Measurements from ENCODE around the gene GREM2. TPM values are rescaled to one million over a fixed set of nuclear protein-coding genes. Genes with fewer than 3 reads are reported as not detected.

Gene GREM2
- total RNA-seq, 4 donors from 2014 or later, result 0.22 to 1.2 (median 0.35) TPM

GRCh38 chr1:240591564-240591963 lies 20.4 kb downstream of the GREM2 start:
- no peak overlapping the region for H3K4me3 ChIP-seq (replicated peaks in 1 of 3)
- no peaks in the 10 kb centered on the region for H3K9me3 ChIP-seq
- DNase-seq, result no peak
- WGBS, 2 donors, result 80 to 82% methylated on average over 3 of the region's 3 CpGs
- intact Hi-C loops (cut with DNase I), result no loop called here
- H3K36me3 ChIP-seq, result no peaks in the 10 kb centered on the region
- TF ChIP-seq CTCF (IDR thresholded peaks at IDR 0.05) (no peak), POLR2A (IDR thresholded peaks at IDR 0.05) (no peak)
- H3K27ac ChIP-seq, result no peak overlapping the region
- no peaks in the 10 kb centered on the region for H3K27me3 ChIP-seq
- no peaks in the 10 kb centered on the region for H3K4me1 ChIP-seq

GRCh38 chr1:240591078-240591477 lies 20.9 kb downstream of the GREM2 start:
- intact Hi-C loops (cut with DNase I), result no loop called here
- Histone ChIP-seq H3K27ac (no peak overlapping the region), H3K4me1 (no peaks in the 10 kb centered on the region), H3K4me3 (replicated peaks in 1 of 3) (no peak overlapping the region), H3K36me3 (no peaks in the 10 kb centered on the region), H3K9me3 (no peaks in the 10 kb centered on the region), H3K27me3 (no peaks in the 10 kb centered on the region)
- 91 to 92% methylated on average over 5 of the region's 5 CpGs for WGBS, 2 donors
- TF ChIP-seq CTCF (IDR thresholded peaks at IDR 0.05) (no peak), POLR2A (IDR thresholded peaks at IDR 0.05) (no peak)
- no peak for DNase-seq

GRCh38 chr1:240589585-240590110 lies 22.3 kb downstream of the GREM2 start:
- intact Hi-C loops (cut with DNase I), result no loop called here
- Histone ChIP-seq H3K36me3 (no peaks in the 10 kb centered on the region), H3K4me1 (no peaks in the 10 kb centered on the region), H3K9me3 (no peaks in the 10 kb centered on the region), H3K27me3 (no peaks in the 10 kb centered on the region), H3K27ac (no peak overlapping the region), H3K4me3 (replicated peaks in 1 of 3) (no peak overlapping the region)
- TF ChIP-seq POLR2A (IDR thresholded peaks at IDR 0.05) (no peak), CTCF (IDR thresholded peaks at IDR 0.05) (no peak)
- no peak for DNase-seq
- 92 to 93% methylated on average over 5 of the region's 5 CpGs for WGBS, 2 donors

- TF ChIP-seq CTCF (IDR thresholded peaks at IDR 0.05) (no peak), POLR2A (IDR thresholded peaks at IDR 0.05) (no peak)
- no peaks in the 10 kb centered on the region for H3K4me1 ChIP-seq
- no peaks in the 10 kb centered on the region for H3K36me3 ChIP-seq
- WGBS, 2 donors, result 67 to 82% methylated on average over 2 of the region's 2 CpGs
- DNase-seq, result no peak
- no peaks in the 10 kb centered on the region for H3K9me3 ChIP-seq
- no peaks in the 10 kb centered on the region for H3K27me3 ChIP-seq
- intact Hi-C loops (cut with DNase I), result no loop called here
- no peak overlapping the region for H3K27ac ChIP-seq
- no peak overlapping the region for H3K4me3 ChIP-seq (replicated peaks in 1 of 3)
Observed at GRCh38 chr1:240586006-240586405, 25.9 kb downstream of the GREM2 start.

GRCh38 chr1:240582953-240583352 lies 29.0 kb downstream of the GREM2 start:
- Histone ChIP-seq H3K9me3 (no peaks in the 10 kb centered on the region), H3K4me3 (replicated peaks in 1 of 3) (no peak overlapping the region), H3K4me1 (no peaks in the 10 kb centered on the region), H3K27me3 (no peaks in the 10 kb centered on the region), H3K27ac (no peak overlapping the region), H3K36me3 (no peaks in the 10 kb centered on the region)
- intact Hi-C loops (cut with DNase I), result no loop called here
- no peak for DNase-seq
- TF ChIP-seq CTCF (IDR thresholded peaks at IDR 0.05) (no peak), POLR2A (IDR thresholded peaks at IDR 0.05) (no peak)
- 71 to 80% methylated on average over 4 of the region's 4 CpGs for WGBS, 2 donors
